SK-N-MC (cell line): ENCODE data around the gene SCGB1A1.

Source experiments
- DNase-seq: peaks from one replicate; pipeline ENCODE4 v3.0.0-alpha.2; 2011; ENCODE audit warnings: low read depth, low spot score
- H3K27ac ChIP-seq: fragments of 200-600 bp; sonication (generic); 2 replicates; pipeline ENCODE4 v1.5.1; 2016; ENCODE audit warnings: mixed run types
- H3K36me3 ChIP-seq: fragments of 200-600 bp; sonication (generic); 2 replicates; pipeline ENCODE4 v1.6.1; 2017; ENCODE audit warnings: antibody characterized with exemption, low read length, mixed read lengths; ENCODE audit not compliant: insufficient read depth
- H3K4me3 ChIP-seq: fragments of 200-600 bp; sonication (generic); 2 replicates; pipeline ENCODE4 v1.5.1; 2016
- H3K9ac ChIP-seq: fragments of 200-600 bp; sonication (generic); 2 replicates; pipeline ENCODE4 v1.8.0; 2017; ENCODE audit warnings: mixed run types, mixed read lengths; ENCODE audit not compliant: insufficient read length
- H3K9me3 ChIP-seq: fragments of 200-600 bp; sonication (generic); 2 replicates; pipeline ENCODE4 v1.6.1; 2017; ENCODE audit warnings: low read depth, mild to moderate bottlenecking, antibody characterized with exemption, low read length, moderate library complexity, mixed read lengths
- EZH2 ChIP-seq: fragments of 200-600 bp; sonication (generic); IDR thresholded peaks from one replicate; pipeline ENCODE4 v1.6.1; 2017; ENCODE audit warnings: antibody characterized with exemption
- FOXP2 ChIP-seq: optimal IDR thresholded peaks from 2 replicates; pipeline ENCODE3; 2011; ENCODE audit warnings: mild to moderate bottlenecking, moderate library complexity; ENCODE audit not compliant: insufficient read depth; ENCODE audit errors: extremely low read length, control extremely low read depth
- POLR2AphosphoS5 ChIP-seq: IDR thresholded peaks from 2 replicates; pipeline ENCODE4 v1.6.1; 2012; ENCODE audit warnings: mild to moderate bottlenecking, low read depth, low read length, borderline replicate concordance

SCGB1A1 gene

DNA sequence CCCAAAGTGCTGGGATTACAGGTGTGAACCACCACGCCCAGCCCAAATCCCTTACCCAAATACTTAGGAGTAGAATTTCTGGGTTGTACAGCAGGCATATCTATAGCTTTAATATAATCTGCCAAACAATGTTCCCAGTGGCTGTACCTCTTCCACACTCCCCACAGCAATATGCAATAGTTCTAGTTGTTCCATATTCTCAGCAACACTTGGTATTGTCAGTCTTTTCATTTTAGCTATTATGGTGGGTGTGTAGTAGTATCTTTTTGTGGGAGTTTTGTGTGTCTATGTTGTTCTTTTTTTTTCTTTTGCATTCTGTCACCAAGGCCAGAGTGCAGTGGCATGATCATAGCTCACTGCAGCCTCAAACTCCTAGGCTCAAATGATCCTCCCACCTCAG is 18.8 kb downstream of the SCGB1A1 start:
- H3K9ac ChIP-seq = no peak overlapping the region

DNA sequence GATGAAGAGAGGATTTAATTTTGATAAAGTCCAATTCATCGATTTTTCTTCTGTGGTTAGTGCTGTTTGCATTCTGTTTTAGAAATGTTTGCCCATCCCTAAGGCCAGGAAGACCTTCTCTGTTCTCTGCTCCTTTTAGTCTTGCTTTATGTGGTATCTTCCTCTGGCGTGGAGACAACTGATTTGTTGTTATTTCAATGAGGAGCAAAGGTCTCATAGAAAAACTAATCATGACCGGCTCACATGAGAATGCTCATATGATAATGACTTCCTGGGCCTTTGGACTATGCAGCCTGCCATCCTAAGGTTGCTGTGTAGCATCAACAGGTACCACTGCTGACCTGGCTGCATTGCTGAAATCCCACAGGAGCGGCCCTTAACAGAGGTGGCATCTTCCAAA is 19.8 kb downstream of the SCGB1A1 start:
- H3K9me3 ChIP-seq = no peaks in the 10 kb centered on the region
- no peak overlapping the region for H3K27ac ChIP-seq
- H3K36me3 ChIP-seq = no peaks in the 10 kb centered on the region
- DNase-seq = no peak
- H3K9ac ChIP-seq = no peak overlapping the region
- TF ChIP-seq FOXP2 (no peak), EZH2 (no peak), POLR2AphosphoS5 (no peak)
- no peak overlapping the region for H3K4me3 ChIP-seq

More for the DNA sequence above, 18.8 kb downstream of the SCGB1A1 start:
- Histone ChIP-seq H3K27ac (no peak overlapping the region), H3K36me3 (no peaks in the 10 kb centered on the region), H3K4me3 (no peak overlapping the region), H3K9me3 (no peaks in the 10 kb centered on the region)
- no peak for DNase-seq
- TF ChIP-seq EZH2 (no peak), POLR2AphosphoS5 (no peak), FOXP2 (no peak)

DNA sequence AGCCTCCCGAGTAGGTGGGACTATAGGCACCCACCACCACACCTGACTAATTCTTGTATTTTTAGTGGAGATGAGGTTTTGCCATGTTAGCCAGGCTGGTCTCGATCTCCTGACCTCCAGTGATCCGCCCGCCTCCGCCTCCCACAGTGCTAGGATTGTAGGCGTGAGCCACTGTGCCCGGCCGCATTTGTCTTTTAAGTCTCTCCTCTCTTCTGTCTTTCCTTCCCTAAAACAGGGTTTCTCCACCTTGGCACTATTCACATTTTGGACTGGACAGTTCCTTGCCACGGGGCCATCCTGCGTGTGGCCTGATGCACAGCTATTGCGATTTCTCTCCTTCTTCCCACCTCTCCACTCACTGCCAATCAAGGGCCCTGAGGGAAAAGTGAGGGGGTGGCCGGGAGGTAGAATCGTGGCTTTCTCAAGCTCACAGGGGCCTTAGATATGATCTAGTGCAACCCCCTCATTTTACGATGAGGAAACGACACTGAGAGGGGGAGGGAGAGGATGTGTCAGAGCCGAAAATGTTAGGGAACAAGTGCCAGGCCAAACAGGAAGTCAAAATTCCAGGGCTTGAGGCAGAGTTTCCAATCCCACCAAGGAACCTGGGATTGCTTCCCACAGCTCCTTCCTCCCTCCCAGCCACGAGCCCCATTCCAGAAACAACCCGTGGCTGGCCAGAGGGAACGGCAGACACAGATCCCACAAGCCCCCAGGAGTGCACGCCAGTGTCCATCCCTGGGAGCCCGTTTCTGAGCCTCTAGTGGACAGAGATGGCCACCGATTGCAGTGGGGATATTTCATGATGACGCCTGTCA is 21.2 kb downstream of the SCGB1A1 start:
- Histone ChIP-seq H3K36me3 (no peaks in the 10 kb centered on the region), H3K9ac (no peak overlapping the region), H3K9me3 (no peaks in the 10 kb centered on the region), H3K27ac (no peak overlapping the region), H3K4me3 (no peak overlapping the region)
- TF ChIP-seq EZH2 (no peak), POLR2AphosphoS5 (no peak), FOXP2 (no peak)
- DNase-seq = no peak

DNA sequence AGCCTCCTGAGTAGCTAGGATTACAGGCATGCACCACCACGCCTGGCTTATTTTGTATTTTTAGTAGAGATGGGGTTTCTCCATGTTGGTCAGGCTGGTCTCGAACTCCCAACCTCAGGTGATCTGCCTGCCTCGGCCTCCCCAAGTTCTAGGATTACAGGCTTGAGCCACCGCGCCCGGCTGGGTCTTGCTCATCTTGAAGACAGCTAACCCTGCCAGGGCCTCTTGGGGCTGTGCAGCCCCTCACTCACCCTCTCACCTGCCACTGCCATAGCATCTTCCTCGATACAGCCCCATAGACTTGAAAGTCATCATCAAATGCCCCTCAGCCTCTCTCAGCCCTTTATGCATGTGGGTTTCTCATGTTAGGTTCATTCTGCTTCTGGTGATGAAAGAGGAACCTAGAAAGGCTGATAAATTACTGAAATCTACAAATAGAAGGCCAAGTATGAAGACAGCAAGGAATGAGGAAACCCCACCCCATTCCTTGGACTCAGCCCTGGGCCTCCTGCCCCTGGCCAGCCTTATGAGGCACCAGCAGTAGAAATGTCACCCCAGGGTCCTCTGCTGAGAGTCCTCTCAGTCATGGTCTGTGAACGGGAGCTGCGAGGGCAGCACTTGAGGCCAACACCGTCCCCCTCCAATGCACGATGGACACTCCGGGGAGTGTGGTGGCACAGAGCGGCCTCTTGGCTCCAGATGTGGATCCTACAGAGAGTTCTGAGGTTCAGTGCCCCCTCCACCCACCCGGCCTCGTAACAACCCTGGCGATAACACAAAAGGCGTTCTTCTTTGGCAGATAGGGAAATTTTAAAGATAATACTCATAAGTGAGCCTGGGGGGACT is 24.8 kb downstream of the SCGB1A1 start:
- Histone ChIP-seq H3K36me3 (no peaks in the 10 kb centered on the region), H3K9ac (no peak overlapping the region), H3K27ac (no peak overlapping the region), H3K4me3 (peak overlapping the region; percentile 69; the same call in 1 of the 2 replicates), H3K9me3 (no peaks in the 10 kb centered on the region)
- no peak for DNase-seq
- TF ChIP-seq FOXP2 (no peak), EZH2 (no peak), POLR2AphosphoS5 (no peak)

DNA sequence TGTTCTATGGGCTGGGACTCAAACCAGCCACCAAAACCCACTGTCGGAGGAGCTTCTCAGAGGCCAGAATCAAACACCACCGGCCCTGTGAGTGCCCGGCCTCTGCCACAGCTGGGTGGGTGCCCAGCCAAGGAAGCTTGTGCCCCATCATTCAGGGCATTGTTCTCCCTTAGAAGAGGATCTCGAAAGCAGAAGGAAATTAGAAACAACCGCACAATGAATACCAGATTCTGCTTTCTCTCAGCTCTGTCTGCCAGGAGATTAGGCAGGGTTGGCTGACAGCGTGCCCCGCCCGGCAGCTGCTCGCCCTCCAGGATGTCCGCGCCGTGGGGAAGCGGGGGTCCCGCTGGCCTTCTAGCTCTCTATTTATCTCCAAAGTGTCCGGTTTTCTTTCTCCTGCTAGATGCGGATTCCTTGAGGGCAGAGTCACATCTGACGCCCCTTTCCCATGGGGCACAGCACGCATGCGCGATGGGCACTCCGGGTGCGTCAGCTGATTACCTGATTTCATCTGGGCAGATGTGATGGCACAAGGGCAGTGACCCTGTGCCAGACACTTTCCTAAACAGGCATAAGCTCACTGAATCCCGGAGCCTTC is 25.5 kb downstream of the SCGB1A1 start:
- TF ChIP-seq POLR2AphosphoS5 = no peak
- no peak for TF ChIP-seq FOXP2
- TF ChIP-seq EZH2 = no peak
- peak overlapping the region; percentile 69 for H3K4me3 ChIP-seq
- H3K27ac ChIP-seq = no peak overlapping the region
- H3K9ac ChIP-seq = peak overlapping the region; percentile 66
- H3K36me3 ChIP-seq = no peaks in the 10 kb centered on the region
- DNase-seq = no peak
- no peaks in the 10 kb centered on the region for H3K9me3 ChIP-seq

DNA sequence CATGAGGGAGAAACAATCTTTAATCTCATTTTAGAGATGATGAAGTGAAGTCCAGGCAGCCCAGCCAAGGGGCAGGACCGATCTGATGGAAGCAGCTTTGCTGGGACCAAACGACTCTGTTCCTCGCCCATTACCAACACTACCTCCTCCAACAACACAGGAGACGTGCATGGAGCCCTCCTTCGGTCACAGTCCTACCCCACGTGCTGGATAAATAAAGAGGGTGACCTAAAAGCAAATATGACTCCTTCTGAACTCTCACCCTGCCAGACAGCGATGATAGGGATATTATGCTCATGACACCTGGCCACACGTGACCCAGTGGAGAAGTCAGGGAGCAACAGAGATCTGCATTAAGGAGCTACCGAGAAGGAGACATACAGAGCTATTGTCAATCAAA is 26.0 kb downstream of the SCGB1A1 start:
- no peak for DNase-seq
- Histone ChIP-seq H3K9ac (no peak overlapping the region), H3K4me3 (peak overlapping the region; percentile 69), H3K9me3 (no peaks in the 10 kb centered on the region), H3K27ac (no peak overlapping the region), H3K36me3 (no peaks in the 10 kb centered on the region)
- no peak for TF ChIP-seq EZH2

DNA sequence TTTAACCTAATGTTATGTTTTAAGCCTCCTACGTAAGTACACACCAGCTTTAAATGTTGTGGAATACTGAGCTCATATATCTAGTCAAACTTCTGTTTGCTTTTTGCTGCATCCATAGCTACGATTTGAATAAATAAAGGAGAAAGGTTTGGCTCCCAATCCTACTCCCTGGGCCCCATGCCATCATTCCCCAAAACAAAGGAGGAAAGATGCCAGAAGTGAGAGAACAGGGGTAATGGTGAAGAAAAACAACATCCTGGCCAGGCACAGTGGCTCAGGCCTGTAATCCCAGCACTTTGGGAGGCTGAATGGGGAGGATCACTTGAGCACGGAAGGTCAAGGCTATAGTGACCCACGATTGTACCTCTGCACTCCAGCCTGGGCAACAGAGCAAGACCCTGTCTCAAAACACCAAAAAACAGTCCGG is 26.5 kb downstream of the SCGB1A1 start:
- H3K36me3 ChIP-seq = no peaks in the 10 kb centered on the region
- no peaks in the 10 kb centered on the region for H3K9me3 ChIP-seq
- H3K9ac ChIP-seq = no peak overlapping the region
- no peak overlapping the region for H3K4me3 ChIP-seq
- DNase-seq = no peak
- no peak for TF ChIP-seq EZH2
- TF ChIP-seq POLR2AphosphoS5 = no peak
- TF ChIP-seq FOXP2 = no peak
- H3K27ac ChIP-seq = no peak overlapping the region

DNA sequence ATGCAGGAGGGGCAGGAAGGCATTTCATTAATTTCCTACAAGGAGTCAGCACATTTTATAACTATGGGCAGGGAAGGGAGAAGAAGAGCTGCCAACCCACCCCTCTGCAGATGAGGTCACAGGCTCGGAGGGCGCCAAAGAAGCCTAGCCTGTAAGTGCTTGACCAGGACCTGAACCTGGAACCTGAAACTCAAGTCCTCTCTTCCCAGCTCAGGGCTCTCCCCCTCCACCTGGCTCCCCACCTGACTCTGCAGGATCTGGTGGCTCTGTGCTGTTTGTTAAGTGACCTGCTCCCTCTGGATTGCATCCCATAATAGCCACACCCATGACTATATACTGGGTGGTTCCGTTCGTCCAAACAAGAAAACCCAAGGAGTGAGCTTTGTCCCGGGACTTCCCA is 27.3 kb downstream of the SCGB1A1 start:
- DNase-seq = no peak

More for the DNA sequence above, 27.3 kb downstream of the SCGB1A1 start:
- no peaks in the 10 kb centered on the region for H3K36me3 ChIP-seq
- no peaks in the 10 kb centered on the region for H3K9me3 ChIP-seq
- no peak overlapping the region for H3K9ac ChIP-seq
- no peak overlapping the region for H3K4me3 ChIP-seq
- TF ChIP-seq FOXP2 (no peak), EZH2 (no peak), POLR2AphosphoS5 (no peak)
- H3K27ac ChIP-seq = no peak overlapping the region
